DMS114 treated with DMSO at 0.1 percent for 48 hours (cell line): ENCODE results near the gene CYP2A7.
"Not testable (repeated sequence)": the region's sequence is repeated elsewhere in the genome, so short reads cannot be mapped to it uniquely, and the experiment has no call there.

ENCODE experiments used
- DNase-seq: peaks from one replicate; lab custom pipeline; 2025; ENCODE audit not compliant: unreplicated experiment; lab: John Stamatoyannopoulos, UW

Gene CYP2A7

GRCh38 chr19:40842997-40843652 lies 38.9 kb downstream of the CYP2A7 start:
- DNase-seq = not testable (repeated sequence)

- not testable (repeated sequence) for DNase-seq
These were observed 40.0 kb downstream of the CYP2A7 start for GRCh38 chr19:40842012-40842411.

- DNase-seq = not testable (repeated sequence)
These were observed 43.6 kb downstream of the CYP2A7 start for GRCh38 chr19:40838477-40838876.

- no peak for DNase-seq
These were observed 45.1 kb downstream of the CYP2A7 start for GRCh38 chr19:40836754-40837429.

- DNase-seq = not testable (repeated sequence)
These were observed 48.1 kb downstream of the CYP2A7 start for GRCh38 chr19:40833728-40834533.

- not testable (repeated sequence) for DNase-seq
These were observed 49.6 kb downstream of the CYP2A7 start for GRCh38 chr19:40832431-40832790.

GRCh38 chr19:40831502-40832430 lies 50.3 kb downstream of the CYP2A7 start:
- DNase-seq = no peak

GRCh38 chr19:40830741-40831140 lies 51.3 kb downstream of the CYP2A7 start:
- not testable (repeated sequence) for DNase-seq

- no peak for DNase-seq
These were observed 52.8 kb downstream of the CYP2A7 start for GRCh38 chr19:40829205-40829604.

GRCh38 chr19:40827386-40828247 lies 54.4 kb downstream of the CYP2A7 start:
- DNase-seq = no peak

GRCh38 chr19:40826699-40827385 lies 55.2 kb downstream of the CYP2A7 start:
- not testable (repeated sequence) for DNase-seq

- DNase-seq = not testable (repeated sequence)
These were observed 55.7 kb downstream of the CYP2A7 start for GRCh38 chr19:40826312-40826698.

- not testable (repeated sequence) for DNase-seq
These were observed 56.5 kb downstream of the CYP2A7 start for GRCh38 chr19:40825460-40826095.
